WTC11 (cell line): ENCODE results near the gene ZNF22. TPM values are rescaled to one million over a fixed set of nuclear protein-coding genes. Genes with fewer than 3 reads are reported as not detected.
A peak's percentile ranks its signal among the peaks of the same experiment; 100 is the strongest.

ENCODE experiments used
- ATAC-seq: fragments of 200-7000 bp; cut with Tn5 transposase; 2 replicates; pipeline ENCODE4 v1.10.0; 2021; ENCODE audit warnings: mild to moderate bottlenecking, moderate library complexity
- CTCF ChIA-PET: fragments of 300-600 bp; sonication (Branson Sonifier 250); formaldehyde crosslinking; loops from one replicate; lab custom pipeline; 2021; ENCODE audit warnings: antibody characterized with exemption; lab: Charles Lee
- POLR2A ChIA-PET: fragments of 350-600 bp; sonication (Branson Sonifier 250); formaldehyde crosslinking; loops from one replicate; lab custom pipeline; 2021; ENCODE audit warnings: antibody characterized with exemption; lab: Charles Lee
- DNase-seq: peaks from one replicate; pipeline ENCODE4 v3.0.0; 2021; ENCODE audit warnings: low spot score
- H3K27ac Mint-ChIP-seq: 2 replicates; pipeline ENCODE4 v1.8.0; 2021; ENCODE audit warnings: mixed read lengths
- H3K27me3 Mint-ChIP-seq: 2 replicates; pipeline ENCODE4 v1.8.0; 2021; ENCODE audit warnings: low read depth, mild to moderate bottlenecking, moderate library complexity, mixed read lengths
- H3K36me3 Mint-ChIP-seq: 2 replicates; pipeline ENCODE4 v1.8.0; 2021; ENCODE audit warnings: mixed read lengths
- H3K4me1 Mint-ChIP-seq: 2 replicates; pipeline ENCODE4 v1.8.0; 2022; ENCODE audit warnings: mixed read lengths
- H3K4me3 Mint-ChIP-seq: 2 replicates; pipeline ENCODE4 v1.8.0; 2021; ENCODE audit warnings: mild to moderate bottlenecking, moderate library complexity, mixed read lengths
- H3K9me3 Mint-ChIP-seq: 2 replicates; pipeline ENCODE4 v1.8.0; 2021; ENCODE audit warnings: mixed read lengths
- AFF4 ChIP-seq: sonication (generic); formaldehyde crosslinking; IDR thresholded peaks from 2 replicates; pipeline ENCODE4 v1.8.1; 2023; ENCODE audit warnings: mild to moderate bottlenecking, missing genetic modification reagents, borderline replicate concordance
- CREB1 ChIP-seq: sonication (generic); formaldehyde crosslinking; IDR thresholded peaks from 2 replicates; pipeline ENCODE4 v1.8.0; 2023; ENCODE audit warnings: mild to moderate bottlenecking, missing genetic modification reagents
- CTCF ChIP-seq: fragments of 200-600 bp; IDR thresholded peaks from 2 replicates; pipeline ENCODE4 v1.8.0; 2022; ENCODE audit warnings: antibody characterized with exemption
- ELF4 ChIP-seq: sonication (generic); formaldehyde crosslinking; IDR thresholded peaks from 2 replicates; pipeline ENCODE4 v1.8.1; 2022; ENCODE audit warnings: low read depth, mild to moderate bottlenecking, moderate library complexity, missing genetic modification reagents
- ERG ChIP-seq: fragments of 250-450 bp; sonication (Bioruptor Pico); IDR thresholded peaks from 2 replicates; pipeline ENCODE4 v1.8.0; 2021; ENCODE audit warnings: mild to moderate bottlenecking
- GABPB1 ChIP-seq: sonication (generic); formaldehyde crosslinking; IDR thresholded peaks from 2 replicates; pipeline ENCODE4 v1.8.1; 2023; ENCODE audit warnings: mild to moderate bottlenecking, missing genetic modification reagents
- JAZF1 ChIP-seq: fragments of 250-450 bp; sonication (Bioruptor Pico); IDR thresholded peaks from 2 replicates; pipeline ENCODE4 v1.9.0; 2021; ENCODE audit warnings: moderate library complexity, mild to moderate bottlenecking, inconsistent platforms
- KAT7 ChIP-seq: sonication (generic); formaldehyde crosslinking; IDR thresholded peaks from 2 replicates; pipeline ENCODE4 v1.8.1; 2023; ENCODE audit warnings: missing genetic modification reagents, mild to moderate bottlenecking, borderline replicate concordance
- NFE2L1 ChIP-seq: sonication (generic); formaldehyde crosslinking; IDR thresholded peaks from 2 replicates; pipeline ENCODE4 v1.8.1; 2023; ENCODE audit warnings: missing genetic modification reagents
- NR3C1 ChIP-seq: sonication (generic); formaldehyde crosslinking; conservative IDR thresholded peaks from 2 replicates; pipeline ENCODE4 v1.8.1; 2023; ENCODE audit warnings: low read depth, mild to moderate bottlenecking, missing genetic modification reagents
- OVOL2 ChIP-seq: fragments of 250-450 bp; sonication (Bioruptor Pico); IDR thresholded peaks from 2 replicates; pipeline ENCODE4 v1.9.0; 2021; ENCODE audit warnings: mild to moderate bottlenecking, borderline replicate concordance
- SMAD3 ChIP-seq: sonication (generic); formaldehyde crosslinking; IDR thresholded peaks from 2 replicates; pipeline ENCODE4 v1.8.0; 2022; ENCODE audit warnings: missing genetic modification reagents, mild to moderate bottlenecking, borderline replicate concordance
- TEAD4 ChIP-seq: sonication (generic); formaldehyde crosslinking; IDR thresholded peaks from 2 replicates; pipeline ENCODE4 v1.8.0; 2022; ENCODE audit warnings: mild to moderate bottlenecking, missing genetic modification reagents
- USF1 ChIP-seq: sonication (generic); formaldehyde crosslinking; IDR thresholded peaks from 2 replicates; pipeline ENCODE4 v1.8.0; 2022; ENCODE audit warnings: mild to moderate bottlenecking, missing genetic modification reagents
- ZBTB21 ChIP-seq: sonication (generic); formaldehyde crosslinking; IDR thresholded peaks from 2 replicates; pipeline ENCODE4 v1.8.1; 2023; ENCODE audit warnings: mild to moderate bottlenecking, missing genetic modification reagents, borderline replicate concordance
- ZNF219 ChIP-seq: sonication (generic); formaldehyde crosslinking; IDR thresholded peaks from 2 replicates; pipeline ENCODE4 v1.8.0; 2023; ENCODE audit warnings: missing genetic modification reagents, mild to moderate bottlenecking, borderline replicate concordance
- ZNF423 ChIP-seq: fragments of 250-450 bp; sonication (Bioruptor Pico); IDR thresholded peaks from 2 replicates; pipeline ENCODE4 v2.1.2; 2022; ENCODE audit warnings: mild to moderate bottlenecking, moderate library complexity
- total RNA-seq: library from RNA; stranded (reverse); gene quantifications from 3 replicates; pipeline ENCODE4 v1.2.3, GENCODE V29; 2021
- TF ChIP-seq, protein P1 (sequence below): sonication (generic); formaldehyde crosslinking; IDR thresholded peaks from 2 replicates; pipeline ENCODE4 v1.8.1; 2023; ENCODE audit warnings: mild to moderate bottlenecking, moderate library complexity, missing genetic modification reagents
- TF ChIP-seq, protein P2 (sequence below): sonication (generic); formaldehyde crosslinking; IDR thresholded peaks from 2 replicates; pipeline ENCODE4 v1.8.1; 2022; ENCODE audit warnings: missing genetic modification reagents, borderline replicate concordance
- TF ChIP-seq, protein P3 (sequence below): fragments of 250-450 bp; sonication (Bioruptor Pico); IDR thresholded peaks from 2 replicates; pipeline ENCODE4 v1.9.0; 2021; ENCODE audit warnings: moderate library complexity, mild to moderate bottlenecking, inconsistent platforms, borderline replicate concordance

ZNF22 gene
- total RNA-seq, 1 experiment from 2014 or later = 31.0 TPM

DNA sequence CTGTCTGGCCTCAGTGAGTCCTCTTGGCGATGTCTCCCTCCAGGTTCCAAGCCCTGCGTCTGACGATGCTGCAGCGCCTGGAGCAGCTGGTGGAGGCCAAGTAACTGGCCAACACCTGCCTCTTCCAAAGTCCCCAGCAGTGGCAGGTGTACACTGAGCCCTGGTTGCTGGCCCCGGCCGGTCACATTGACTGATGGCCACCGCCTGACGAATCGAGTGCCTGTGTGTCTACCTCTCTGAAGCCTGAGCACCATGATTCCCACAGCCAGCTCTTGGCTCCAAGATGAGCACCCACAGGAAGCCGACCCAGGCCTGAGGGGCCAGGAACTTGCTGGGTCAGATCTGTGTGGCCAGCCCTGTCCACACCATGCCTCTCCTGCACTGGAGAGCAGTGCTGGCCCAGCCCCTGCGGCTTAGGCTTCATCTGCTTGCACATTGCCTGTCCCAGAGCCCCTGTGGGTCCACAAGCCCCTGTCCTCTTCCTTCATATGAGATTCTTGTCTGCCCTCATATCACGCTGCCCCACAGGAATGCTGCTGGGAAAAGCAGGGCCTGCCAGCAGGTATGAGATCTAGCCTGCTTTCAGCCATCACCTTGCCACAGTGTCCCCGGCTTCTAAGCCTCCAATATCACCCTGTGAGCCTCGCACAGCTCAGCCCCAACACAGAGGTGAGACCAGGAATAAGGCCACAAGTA is 7.3 kb upstream of the ZNF22 start (continued):
- TF ChIP-seq, protein P1, sequence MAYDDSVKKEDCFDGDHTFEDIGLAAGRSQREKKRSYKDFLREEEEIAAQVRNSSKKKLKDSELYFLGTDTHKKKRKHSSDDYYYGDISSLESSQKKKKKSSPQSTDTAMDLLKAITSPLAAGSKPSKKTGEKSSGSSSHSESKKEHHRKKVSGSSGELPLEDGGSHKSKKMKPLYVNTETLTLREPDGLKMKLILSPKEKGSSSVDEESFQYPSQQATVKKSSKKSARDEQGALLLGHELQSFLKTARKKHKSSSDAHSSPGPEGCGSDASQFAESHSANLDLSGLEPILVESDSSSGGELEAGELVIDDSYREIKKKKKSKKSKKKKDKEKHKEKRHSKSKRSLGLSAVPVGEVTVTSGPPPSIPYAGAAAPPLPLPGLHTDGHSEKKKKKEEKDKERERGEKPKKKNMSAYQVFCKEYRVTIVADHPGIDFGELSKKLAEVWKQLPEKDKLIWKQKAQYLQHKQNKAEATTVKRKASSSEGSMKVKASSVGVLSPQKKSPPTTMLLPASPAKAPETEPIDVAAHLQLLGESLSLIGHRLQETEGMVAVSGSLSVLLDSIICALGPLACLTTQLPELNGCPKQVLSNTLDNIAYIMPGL (CRISPR knock-in tag) = no peak
- TF ChIP-seq, protein P2, sequence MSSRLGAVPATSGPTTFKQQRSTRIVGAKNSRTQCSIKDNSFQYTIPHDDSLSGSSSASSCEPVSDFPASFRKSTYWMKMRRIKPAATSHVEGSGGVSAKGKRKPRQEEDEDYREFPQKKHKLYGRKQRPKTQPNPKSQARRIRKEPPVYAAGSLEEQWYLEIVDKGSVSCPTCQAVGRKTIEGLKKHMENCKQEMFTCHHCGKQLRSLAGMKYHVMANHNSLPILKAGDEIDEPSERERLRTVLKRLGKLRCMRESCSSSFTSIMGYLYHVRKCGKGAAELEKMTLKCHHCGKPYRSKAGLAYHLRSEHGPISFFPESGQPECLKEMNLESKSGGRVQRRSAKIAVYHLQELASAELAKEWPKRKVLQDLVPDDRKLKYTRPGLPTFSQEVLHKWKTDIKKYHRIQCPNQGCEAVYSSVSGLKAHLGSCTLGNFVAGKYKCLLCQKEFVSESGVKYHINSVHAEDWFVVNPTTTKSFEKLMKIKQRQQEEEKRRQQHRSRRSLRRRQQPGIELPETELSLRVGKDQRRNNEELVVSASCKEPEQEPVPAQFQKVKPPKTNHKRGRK (CRISPR knock-in tag) = no peak
- TF ChIP-seq, protein P3, sequence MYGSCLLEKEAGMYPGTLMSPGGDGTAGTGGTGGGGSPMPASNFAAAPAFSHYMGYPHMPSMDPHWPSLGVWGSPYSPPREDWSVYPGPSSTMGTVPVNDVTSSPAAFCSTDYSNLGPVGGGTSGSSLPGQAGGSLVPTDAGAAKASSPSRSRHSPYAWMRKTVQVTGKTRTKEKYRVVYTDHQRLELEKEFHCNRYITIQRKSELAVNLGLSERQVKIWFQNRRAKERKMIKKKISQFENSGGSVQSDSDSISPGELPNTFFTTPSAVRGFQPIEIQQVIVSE (CRISPR knock-in tag) = no peak
- TF ChIP-seq USF1 (CRISPR knock-in tag) = no peak
- TF ChIP-seq ZBTB21 (CRISPR knock-in tag) = no peak
- no peak for TF ChIP-seq NR3C1 (CRISPR knock-in tag)
- TF ChIP-seq KAT7 (CRISPR knock-in tag) = no peak
- TF ChIP-seq TEAD4 (CRISPR knock-in tag) = no peak
- no peak for TF ChIP-seq ERG (CRISPR knock-in tag)

- H3K4me1 Mint-ChIP-seq = peaks cover 44% of the 10 kb centered on the region
- CTCF ChIA-PET = interaction anchor here (0.6 to 9.4 kb wide), 5 partner anchors 26 to 65 kb away, joined by 3 to 143 read pairs (median 3); partner anchors contain the start of gene RASSF4
- no peak overlapping the region for H3K4me3 Mint-ChIP-seq
- peaks cover 11% of the 10 kb centered on the region for H3K36me3 Mint-ChIP-seq
- TF ChIP-seq OVOL2 (CRISPR knock-in tag) = no peak
- no peak for TF ChIP-seq ZNF219 (CRISPR knock-in tag)
- peak; percentile 98 for TF ChIP-seq GABPB1 (CRISPR knock-in tag)
- TF ChIP-seq AFF4 (CRISPR knock-in tag) = no peak
- TF ChIP-seq KAT7 (CRISPR knock-in tag) = no peak
- TF ChIP-seq NFE2L1 = no peak
- TF ChIP-seq CTCF = no peak
- TF ChIP-seq ELF4 (CRISPR knock-in tag) = no peak
- peak; percentile 31; the same call in 1 of the 2 replicates for TF ChIP-seq ZNF423 (CRISPR knock-in tag)
- no peak for TF ChIP-seq JAZF1
- no peak for TF ChIP-seq SMAD3 (CRISPR knock-in tag)
- TF ChIP-seq CREB1 (CRISPR knock-in tag) = no peak
- H3K9me3 Mint-ChIP-seq = no peaks in the 10 kb centered on the region
- ATAC-seq (no peak), DNase-seq (no peak)
- POLR2A ChIA-PET = interaction anchor here (0.6 kb wide), 1 partner anchor 62 kb away, joined by 4 read pairs; no protein-coding TSS in a partner anchor
- H3K27ac Mint-ChIP-seq = peak overlapping the region; percentile 19
- H3K27me3 Mint-ChIP-seq = peaks cover 3% of the 10 kb centered on the region; the same call in 1 of the 2 replicates
Measured at GRCh38 chr10:44993922-44994751, 6.6 kb upstream of the ZNF22 start.
